Glutamatergic neuron (in vitro differentiated cells): ENCODE results near the gene PRKAG2. TPM values are rescaled to one million over a fixed set of nuclear protein-coding genes. Genes with fewer than 3 reads are reported as not detected.
"Not testable (repeated sequence)": the region's sequence is repeated elsewhere in the genome, so short reads cannot be mapped to it uniquely, and the experiment has no call there.

Source experiments
- DNase-seq: peaks from one replicate; pipeline ENCODE4 v3.0.0; 2022
- H3K27ac Mint-ChIP-seq: one replicate; pipeline ENCODE4 v1.8.0; 2020; ENCODE audit warnings: mild to moderate bottlenecking, mixed read lengths, inconsistent platforms; ENCODE audit not compliant: unreplicated experiment
- H3K27me3 Mint-ChIP-seq: one replicate; pipeline ENCODE4 v1.8.0; 2020; ENCODE audit warnings: mild to moderate bottlenecking, moderate library complexity, mixed read lengths, inconsistent platforms; ENCODE audit not compliant: unreplicated experiment
- H3K36me3 Mint-ChIP-seq: one replicate; pipeline ENCODE4 v1.8.0; 2020; ENCODE audit warnings: mild to moderate bottlenecking, mixed read lengths, inconsistent platforms; ENCODE audit not compliant: unreplicated experiment
- H3K4me1 Mint-ChIP-seq: one replicate; pipeline ENCODE4 v1.8.0; 2020; ENCODE audit warnings: mild to moderate bottlenecking, low read depth, mixed read lengths, inconsistent platforms; ENCODE audit not compliant: unreplicated experiment
- H3K4me3 Mint-ChIP-seq: one replicate; pipeline ENCODE4 v1.8.0; 2020; ENCODE audit warnings: mild to moderate bottlenecking, mixed read lengths, inconsistent platforms; ENCODE audit not compliant: unreplicated experiment
- H3K9me3 Mint-ChIP-seq: one replicate; pipeline ENCODE4 v1.8.0; 2020; ENCODE audit warnings: mild to moderate bottlenecking, moderate library complexity, mixed read lengths, inconsistent platforms; ENCODE audit not compliant: unreplicated experiment
- total RNA-seq: library from RNA; stranded (reverse); fragmentation: NEBNext Ultra II Directional; extraction: Animal tissue kit (Norgen Biotek cat#: 25700); gene quantifications from one replicate; pipeline ENCODE4 v1.2.1, GENCODE V29; 2021; ENCODE audit not compliant: unreplicated experiment
- TF ChIP-seq, protein P1 (sequence below): fragments of 200-600 bp; sonication (generic); IDR thresholded peaks from one replicate; pipeline ENCODE4 v1.5.0; 2021; ENCODE audit not compliant: partially characterized antibody, unreplicated experiment

Gene PRKAG2
- total RNA-seq, 1 donor from 2014 or later, result 24.7 TPM

DNA sequence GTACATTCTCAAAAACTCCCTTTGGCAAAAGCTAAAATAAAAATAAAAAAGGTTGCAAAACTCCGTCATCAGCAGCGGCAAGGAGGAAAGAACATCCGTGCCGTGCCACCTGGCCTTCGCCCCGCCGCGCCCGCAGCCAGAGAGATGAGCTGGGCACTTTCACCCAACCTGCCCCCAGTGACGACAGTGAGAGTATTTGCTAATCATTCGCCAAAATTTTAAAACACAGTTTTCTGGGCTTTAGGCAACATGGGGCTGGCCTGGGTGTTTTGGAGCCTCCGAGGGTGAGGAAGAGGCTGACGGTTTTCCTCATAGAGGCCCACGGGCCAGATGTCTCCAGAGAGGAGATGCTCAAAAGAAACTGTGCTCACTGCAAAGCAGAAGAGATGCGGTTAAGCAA lies 128.2 kb downstream of the PRKAG2 start:
- no peak for DNase-seq
- TF ChIP-seq, protein P1, sequence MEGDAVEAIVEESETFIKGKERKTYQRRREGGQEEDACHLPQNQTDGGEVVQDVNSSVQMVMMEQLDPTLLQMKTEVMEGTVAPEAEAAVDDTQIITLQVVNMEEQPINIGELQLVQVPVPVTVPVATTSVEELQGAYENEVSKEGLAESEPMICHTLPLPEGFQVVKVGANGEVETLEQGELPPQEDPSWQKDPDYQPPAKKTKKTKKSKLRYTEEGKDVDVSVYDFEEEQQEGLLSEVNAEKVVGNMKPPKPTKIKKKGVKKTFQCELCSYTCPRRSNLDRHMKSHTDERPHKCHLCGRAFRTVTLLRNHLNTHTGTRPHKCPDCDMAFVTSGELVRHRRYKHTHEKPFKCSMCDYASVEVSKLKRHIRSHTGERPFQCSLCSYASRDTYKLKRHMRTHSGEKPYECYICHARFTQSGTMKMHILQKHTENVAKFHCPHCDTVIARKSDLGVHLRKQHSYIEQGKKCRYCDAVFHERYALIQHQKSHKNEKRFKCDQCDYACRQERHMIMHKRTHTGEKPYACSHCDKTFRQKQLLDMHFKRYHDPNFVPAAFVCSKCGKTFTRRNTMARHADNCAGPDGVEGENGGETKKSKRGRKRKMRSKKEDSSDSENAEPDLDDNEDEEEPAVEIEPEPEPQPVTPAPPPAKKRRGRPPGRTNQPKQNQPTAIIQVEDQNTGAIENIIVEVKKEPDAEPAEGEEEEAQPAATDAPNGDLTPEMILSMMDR, result no peak
- H3K36me3 Mint-ChIP-seq, result no peaks in the 10 kb centered on the region
- H3K4me1 Mint-ChIP-seq, result no peaks in the 10 kb centered on the region
- H3K4me3 Mint-ChIP-seq, result no peak overlapping the region
- H3K27ac Mint-ChIP-seq, result no peak overlapping the region
- no peaks in the 10 kb centered on the region for H3K27me3 Mint-ChIP-seq
- H3K9me3 Mint-ChIP-seq, result peaks cover 2% of the 10 kb centered on the region

DNA sequence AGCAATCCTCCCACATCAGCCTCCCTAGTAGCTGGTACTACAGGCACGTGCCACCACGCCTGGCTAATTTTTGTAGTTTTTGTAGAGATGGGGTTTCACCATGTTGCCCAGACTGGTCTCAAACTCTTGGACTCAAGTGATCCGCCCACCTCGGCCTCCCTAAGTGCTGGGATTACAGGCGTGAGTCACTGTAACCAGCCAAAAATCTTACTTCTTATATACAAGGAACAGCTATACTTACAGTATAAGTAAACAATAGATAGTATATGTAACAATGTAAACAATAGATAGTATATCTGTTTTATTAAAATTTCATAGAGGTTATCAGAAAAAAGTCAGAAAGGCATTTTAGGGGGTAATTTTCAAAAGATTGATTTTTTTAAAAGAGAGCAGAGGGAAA lies 128.9 kb downstream of the PRKAG2 start:
- not testable (repeated sequence) for H3K4me1 Mint-ChIP-seq, DNase-seq, H3K9me3 Mint-ChIP-seq, H3K36me3 Mint-ChIP-seq, H3K27ac Mint-ChIP-seq, H3K4me3 Mint-ChIP-seq, H3K27me3 Mint-ChIP-seq

DNA sequence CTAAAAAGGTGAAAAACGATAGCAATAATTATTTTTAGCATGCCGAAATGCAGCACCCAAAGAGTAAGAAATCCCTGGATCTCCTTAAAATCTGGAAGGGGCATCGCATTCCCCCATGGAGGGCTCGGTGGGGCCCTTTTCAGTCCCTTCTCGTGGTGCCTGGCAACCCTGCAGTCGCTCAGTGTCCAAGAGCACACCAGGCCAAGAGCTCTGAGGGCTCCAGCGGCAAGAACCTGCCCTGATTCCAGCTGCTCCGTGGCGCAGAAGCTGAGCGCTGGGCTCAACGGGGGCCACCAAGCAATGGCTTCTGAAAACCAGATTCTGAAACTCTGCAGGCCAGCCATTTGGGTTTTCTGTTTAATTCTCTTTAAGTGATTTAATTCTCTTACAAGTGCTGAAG lies 131.2 kb downstream of the PRKAG2 start:
- Mint-ChIP-seq H3K4me3 (no peak overlapping the region), H3K27ac (no peak overlapping the region), H3K4me1 (no peaks in the 10 kb centered on the region), H3K36me3 (no peaks in the 10 kb centered on the region), H3K9me3 (no peaks in the 10 kb centered on the region), H3K27me3 (no peaks in the 10 kb centered on the region)
- no peak for DNase-seq
- TF ChIP-seq, protein P1, result no peak

DNA sequence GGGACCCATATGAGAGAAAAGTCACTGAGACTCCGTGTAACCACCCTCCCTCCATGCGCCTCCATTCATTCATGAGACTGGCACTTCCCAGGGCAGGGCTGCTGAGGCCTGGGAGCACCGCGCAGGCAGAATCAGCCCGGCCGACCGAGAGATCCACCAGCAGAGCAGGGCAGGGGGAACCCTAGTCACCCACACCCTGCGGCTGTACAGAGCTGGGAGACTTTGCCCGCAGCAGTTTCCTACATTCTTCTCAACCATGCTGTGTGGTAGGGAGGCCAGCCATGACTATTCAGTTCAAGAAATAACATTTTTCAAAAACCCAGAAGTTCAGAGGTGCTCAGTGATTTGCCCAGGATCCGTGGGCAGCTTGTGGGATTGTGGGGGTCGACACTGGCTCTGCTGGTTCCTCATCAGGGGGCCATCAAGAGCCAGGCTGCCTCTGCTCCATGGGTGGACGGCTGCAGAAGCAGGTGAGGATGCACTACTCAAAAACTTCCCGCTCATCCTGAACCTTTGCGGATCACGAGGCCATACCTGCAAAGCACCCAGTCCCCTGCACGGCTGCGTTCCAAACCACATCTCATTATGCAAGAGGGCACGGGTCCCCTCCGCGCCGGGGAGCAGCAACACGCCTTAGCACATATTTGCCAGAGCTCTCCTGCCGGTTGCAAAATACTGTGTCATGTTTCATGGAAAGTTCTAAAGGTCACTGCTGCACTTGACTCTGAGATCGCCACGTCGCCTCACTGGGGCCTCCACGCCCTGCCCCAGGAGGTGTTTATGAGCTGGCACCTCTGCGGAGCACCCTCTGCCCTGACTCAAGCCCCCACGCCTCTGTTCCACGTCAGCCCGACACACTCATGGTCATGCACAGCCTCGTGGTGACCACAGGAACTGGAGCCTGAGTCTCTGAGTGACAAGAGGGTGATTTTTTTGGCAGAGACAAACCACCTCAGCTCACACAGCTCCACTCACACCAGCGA lies 132.0 kb downstream of the PRKAG2 start:
- TF ChIP-seq, protein P1, result no peak
- no peak for DNase-seq
- no peak overlapping the region for H3K4me3 Mint-ChIP-seq
- H3K36me3 Mint-ChIP-seq, result no peaks in the 10 kb centered on the region
- no peaks in the 10 kb centered on the region for H3K27me3 Mint-ChIP-seq
- H3K27ac Mint-ChIP-seq, result no peak overlapping the region
- H3K4me1 Mint-ChIP-seq, result peaks cover 2% of the 10 kb centered on the region
- H3K9me3 Mint-ChIP-seq, result no peaks in the 10 kb centered on the region

DNA sequence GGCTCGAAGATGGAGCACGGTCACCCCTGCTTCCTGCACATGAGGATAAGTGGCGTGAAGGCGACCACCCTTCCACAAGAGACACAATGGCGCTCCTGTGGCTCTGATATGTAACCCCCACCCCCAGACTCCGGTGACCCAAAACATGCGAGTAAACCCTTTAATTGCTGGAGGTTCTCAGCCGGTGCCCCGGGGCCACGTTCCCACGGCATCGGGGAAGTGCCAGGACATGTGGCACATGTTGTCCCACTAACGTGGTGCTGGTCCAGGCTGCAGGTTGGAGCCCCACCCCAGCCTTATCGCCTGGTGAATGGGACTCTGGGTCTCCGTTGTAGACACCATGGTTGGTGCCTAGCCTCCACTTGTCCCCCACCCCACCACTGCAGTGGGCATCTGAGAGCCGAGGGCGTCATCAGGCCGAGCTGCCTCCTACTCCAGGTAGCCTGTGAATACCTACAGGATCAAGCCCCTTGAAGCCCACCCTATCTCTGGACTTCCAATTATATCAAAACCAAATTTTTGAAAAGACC lies 132.8 kb downstream of the PRKAG2 start:
- TF ChIP-seq, protein P1, result no peak
- Mint-ChIP-seq H3K9me3 (peaks cover 1% of the 10 kb centered on the region), H3K4me1 (peaks cover 2% of the 10 kb centered on the region), H3K27ac (no peak overlapping the region), H3K27me3 (no peaks in the 10 kb centered on the region), H3K4me3 (no peak overlapping the region), H3K36me3 (no peaks in the 10 kb centered on the region)
- DNase-seq, result no peak
